Activated CD4-positive, CD25-positive, alpha-beta regulatory T cell (primary cell): ENCODE data around the gene TEAD1.

ENCODE experiments used
- DNase-seq, 4 experiments: peaks; one replicate each; lab custom pipeline; 2025; lab: John Stamatoyannopoulos, UW

The TEAD1 gene

DNA sequence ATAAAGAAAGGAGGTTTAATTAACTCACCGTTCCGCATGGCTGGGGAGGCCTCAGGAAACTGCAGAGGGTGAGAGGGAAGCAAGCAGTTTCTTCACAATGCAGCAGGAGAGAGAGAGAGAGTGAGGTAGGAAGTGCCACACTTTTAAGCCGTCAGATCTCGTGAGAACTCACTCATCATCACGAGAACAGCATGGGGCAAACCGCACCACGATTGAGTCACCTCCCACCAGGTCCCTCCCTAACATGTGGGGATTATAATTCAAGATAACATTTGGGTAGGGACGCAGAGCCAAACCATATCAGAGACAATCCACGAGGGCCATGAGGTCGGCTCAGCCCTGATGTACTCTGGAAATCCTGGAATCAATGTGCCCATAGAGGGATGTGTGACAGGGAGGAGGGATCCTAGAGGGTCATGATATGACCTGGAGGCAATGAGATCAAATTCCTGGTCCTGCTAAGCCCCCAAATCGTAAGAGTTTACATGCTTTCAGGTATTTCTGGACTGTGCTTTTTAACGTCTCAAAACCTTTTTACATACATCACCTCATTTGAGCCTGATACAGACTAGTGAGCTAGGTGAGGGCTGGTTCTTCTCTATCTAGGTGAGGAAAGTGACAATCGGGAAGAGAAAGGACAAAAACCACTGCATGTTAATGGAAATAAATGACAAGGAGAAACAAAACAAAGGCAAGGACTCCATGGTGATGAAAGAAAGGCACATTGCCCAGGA, 315.4 kb downstream of the TEAD1 start:
- no peak for DNase-seq

DNA sequence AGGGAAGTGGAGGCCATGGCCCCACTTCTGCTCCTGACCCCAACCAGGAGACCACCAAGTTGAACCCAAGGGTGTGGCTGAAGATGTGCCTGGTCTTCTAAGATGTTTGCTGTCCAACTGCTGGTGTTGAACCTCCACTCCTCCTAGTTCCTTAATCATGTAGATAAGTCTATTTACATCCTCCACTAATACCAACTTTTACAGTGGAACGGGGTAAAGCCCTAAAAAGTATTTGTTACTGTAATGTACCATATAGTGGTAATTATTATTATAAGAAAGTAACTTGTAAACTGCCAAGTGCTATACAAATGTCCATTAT, 315.9 kb downstream of the TEAD1 start:
- no peak for DNase-seq

DNA sequence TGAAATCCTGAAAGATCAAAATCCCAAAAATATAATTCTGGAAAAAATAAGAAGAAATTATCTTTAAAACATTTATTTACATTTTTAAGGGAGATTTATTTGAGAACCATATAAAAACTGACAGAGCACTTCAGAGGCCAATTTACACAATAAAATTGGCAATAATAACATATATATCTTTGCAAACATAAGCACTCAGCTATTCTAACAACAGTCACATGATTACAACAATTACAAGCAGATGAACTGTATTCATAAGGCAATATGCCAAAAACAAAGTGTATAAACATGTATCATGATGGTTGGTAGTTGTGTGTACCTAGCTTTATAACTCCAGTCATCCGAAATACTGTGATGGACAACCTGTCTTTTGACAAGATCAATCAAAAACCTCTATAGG, 317.2 kb downstream of the TEAD1 start:
- DNase-seq, result no peak

DNA sequence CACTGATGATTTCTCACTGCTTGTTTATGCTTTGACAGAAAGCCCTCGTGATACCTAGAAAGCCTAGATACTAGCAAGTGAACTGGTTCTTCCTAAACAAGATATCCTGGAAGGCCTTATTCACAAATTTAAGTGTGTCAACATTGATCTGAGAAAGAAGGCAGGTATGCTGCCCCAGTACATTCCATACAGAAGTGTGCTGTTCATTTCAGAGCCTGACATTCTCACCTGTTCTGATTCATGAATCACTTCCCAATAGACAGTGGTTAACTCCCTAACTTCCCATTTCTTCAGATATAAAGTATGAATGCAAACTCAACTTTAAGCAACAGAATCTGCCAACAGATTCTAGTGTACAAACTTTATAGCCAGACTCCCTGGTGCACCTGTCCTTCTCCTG, 319.4 kb downstream of the TEAD1 start:
- no peak for DNase-seq
